ENCODE measurements around the gene MAST1.

MAST1 gene

GRCh38 chr19:12789904-12790619 is 48.3 kb upstream of the MAST1 start:
- no peaks in the 10 kb centered on the region for H4K20me1 ChIP-seq (ENCODE audit: insufficient read depth, low read length, poor library complexity, severe bottlenecking)
- peak overlapping the region; percentile 96 for H3K4me3 ChIP-seq (ENCODE audit: low read length, poor library complexity, severe bottlenecking)
- no peaks in the 10 kb centered on the region for H3K27me3 ChIP-seq (ENCODE audit: insufficient read depth, low read length, poor library complexity, severe bottlenecking)
- peaks cover 21% of the 10 kb centered on the region for H3K79me2 ChIP-seq (ENCODE audit: insufficient read depth, low read length)
- peak overlapping the region; percentile 96 for H3K4me2 ChIP-seq (ENCODE audit: low read depth, low read length, poor library complexity, severe bottlenecking)
- H3K9me2 ChIP-seq (replicated peaks; ENCODE audit: low read depth, low read length) = no peaks in the 10 kb centered on the region
- H3K9me3 ChIP-seq (ENCODE audit: insufficient read depth, low read depth, low read length) = no peaks in the 10 kb centered on the region
- no peak overlapping the region for H2AFZ ChIP-seq (ENCODE audit: low read length)
- H3K36me3 ChIP-seq (ENCODE audit: insufficient read depth, low read length) = no peaks in the 10 kb centered on the region
- peaks cover 42% of the 10 kb centered on the region for H3K4me1 ChIP-seq (ENCODE audit: insufficient read depth, low read length, poor library complexity, severe bottlenecking)
- peak overlapping the region; percentile 94 for H3K9ac ChIP-seq (ENCODE audit: low read depth, low read length, poor library complexity, severe bottlenecking)
- TF ChIP-seq EZH2phosphoT487 (IDR thresholded peaks at IDR 0.05; ENCODE audit: borderline replicate concordance) (no peak), CTCF (conservative IDR thresholded peaks at IDR 0.05; ENCODE audit: low read length) (no peak)
- H3F3A ChIP-seq (ENCODE audit: low read depth) = no peaks in the 10 kb centered on the region; the same call in 1 of the 2 replicates

GRCh38 chr19:12790628-12791344 is 47.5 kb upstream of the MAST1 start:
- Histone ChIP-seq H3K79me2 (ENCODE audit: insufficient read depth, low read length) (peaks cover 21% of the 10 kb centered on the region), H3K9ac (ENCODE audit: low read depth, low read length, poor library complexity, severe bottlenecking) (peak overlapping the region; percentile 94), H3K27me3 (ENCODE audit: insufficient read depth, low read length, poor library complexity, severe bottlenecking) (no peaks in the 10 kb centered on the region), H2AFZ (ENCODE audit: low read length) (no peak overlapping the region), H3K9me2 (replicated peaks; ENCODE audit: low read depth, low read length) (no peaks in the 10 kb centered on the region), H3K4me2 (ENCODE audit: low read depth, low read length, poor library complexity, severe bottlenecking) (peak overlapping the region; percentile 96), H3F3A (ENCODE audit: low read depth) (no peaks in the 10 kb centered on the region; the same call in 1 of the 2 replicates), H3K9me3 (ENCODE audit: insufficient read depth, low read depth, low read length) (no peaks in the 10 kb centered on the region), H3K4me1 (ENCODE audit: insufficient read depth, low read length, poor library complexity, severe bottlenecking) (peaks cover 34% of the 10 kb centered on the region), H3K36me3 (ENCODE audit: insufficient read depth, low read length) (no peaks in the 10 kb centered on the region), H3K4me3 (ENCODE audit: low read length, poor library complexity, severe bottlenecking) (peak overlapping the region; percentile 96), H4K20me1 (ENCODE audit: insufficient read depth, low read length, poor library complexity, severe bottlenecking) (no peaks in the 10 kb centered on the region)
- no peak for TF ChIP-seq CTCF (conservative IDR thresholded peaks at IDR 0.05; ENCODE audit: low read length)
- no peak for TF ChIP-seq EZH2phosphoT487 (IDR thresholded peaks at IDR 0.05; ENCODE audit: borderline replicate concordance)

GRCh38 chr19:12791345-12792050 is 46.8 kb upstream of the MAST1 start, which contains the start of gene JUNB:
Gene JUNB (plus strand): TSS chr19:12791486. CDS start chr19:12791772, 286 bp downstream.
- Histone ChIP-seq H3K36me3 (ENCODE audit: insufficient read depth, low read length) (no peaks in the 10 kb centered on the region), H2AFZ (ENCODE audit: low read length) (peak within 1 kb of the TSS; percentile 78)

More at GRCh38 chr19:12791345-12792050, 46.8 kb upstream of the MAST1 start, which contains the start of gene JUNB:
- peak within 1 kb of the TSS; percentile 96 for H3K4me3 ChIP-seq (ENCODE audit: low read length, poor library complexity, severe bottlenecking)
- peak within 1 kb of the TSS; percentile 94 for H3K9ac ChIP-seq (ENCODE audit: low read depth, low read length, poor library complexity, severe bottlenecking)
- H3K9me3 ChIP-seq (ENCODE audit: insufficient read depth, low read depth, low read length) = no peaks in the 10 kb centered on the region
- no peaks in the 10 kb centered on the region for H4K20me1 ChIP-seq (ENCODE audit: insufficient read depth, low read length, poor library complexity, severe bottlenecking)
- TF ChIP-seq CTCF (conservative IDR thresholded peaks at IDR 0.05; ENCODE audit: low read length) = no peak; the same call in 1 of the 2 replicates
- TF ChIP-seq EZH2phosphoT487 (IDR thresholded peaks at IDR 0.05; ENCODE audit: borderline replicate concordance) = no peak
- H3K9me2 ChIP-seq (replicated peaks; ENCODE audit: low read depth, low read length) = no peaks in the 10 kb centered on the region
- no peaks in the 10 kb centered on the region for H3K27me3 ChIP-seq (ENCODE audit: insufficient read depth, low read length, poor library complexity, severe bottlenecking)
- peaks cover 21% of the 10 kb centered on the region for H3K79me2 ChIP-seq (ENCODE audit: insufficient read depth, low read length)
- H3F3A ChIP-seq (ENCODE audit: low read depth) = no peaks in the 10 kb centered on the region; the same call in 1 of the 2 replicates
- H3K4me1 ChIP-seq (ENCODE audit: insufficient read depth, low read length, poor library complexity, severe bottlenecking) = peaks cover 35% of the 10 kb centered on the region
- H3K4me2 ChIP-seq (ENCODE audit: low read depth, low read length, poor library complexity, severe bottlenecking) = peak within 1 kb of the TSS; percentile 96
